Measurements from ENCODE around the gene PLAAT4. TPM values are rescaled to one million over a fixed set of nuclear protein-coding genes. Genes with fewer than 3 reads are reported as not detected.
"Not testable (repeated sequence)": the region's sequence is repeated elsewhere in the genome, so short reads cannot be mapped to it uniquely, and the experiment has no call there.

PLAAT4 gene
- total and polyA plus RNA-seq, 5 experiments from 2014 or later, result 97.8 to 532 (median 460) TPM

DNA sequence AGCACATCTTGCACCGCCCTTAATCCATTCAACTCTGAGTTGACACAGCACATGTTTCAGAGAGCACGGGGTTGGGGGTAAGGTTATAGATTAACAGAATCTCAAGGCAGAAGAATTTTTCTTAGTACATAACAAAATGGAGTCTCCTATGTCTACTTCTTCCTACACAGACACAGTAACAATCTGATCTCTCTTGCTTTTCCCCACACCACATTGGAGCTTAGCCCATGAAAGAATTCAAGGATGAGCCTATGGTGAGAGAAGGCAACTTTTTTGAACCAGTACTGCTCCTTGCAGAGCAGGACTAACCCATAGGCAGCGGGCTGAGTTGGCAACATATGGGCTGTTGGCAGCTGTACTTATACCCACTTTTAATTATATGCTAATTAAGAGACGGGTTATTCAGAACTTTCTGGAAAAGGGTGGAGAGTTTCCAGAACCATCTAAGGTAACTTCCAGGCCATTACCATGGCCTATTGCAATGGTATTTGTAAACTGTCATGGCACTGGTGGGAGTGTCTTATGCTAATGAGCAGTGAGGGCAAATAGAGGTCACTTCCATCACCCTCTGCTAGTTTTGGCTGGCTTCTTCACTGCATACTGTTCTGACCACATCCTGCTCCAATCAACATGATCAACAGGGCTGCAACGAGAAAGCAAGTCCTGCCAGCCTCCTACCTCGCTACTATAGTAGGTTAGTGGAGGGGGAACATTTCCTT, 5.4 kb upstream of the PLAAT4 start:
- POLR2A ChIA-PET, result interaction anchor here (1.2 to 9.9 kb wide), 4 partner anchors 10 to 150 kb away, joined by 3 to 226 read pairs (median 4); partner anchors contain the start of genes ATL3 and RTN3
- not testable (repeated sequence) for H3K36me3 Mint-ChIP-seq, H3K27me3 Mint-ChIP-seq, H3K9me3 Mint-ChIP-seq
- DNase-seq (peak in 9 of 10 donors; percentile 47 to 86 (median 72)), ATAC-seq (peak; percentile 94 to 98)
- Mint-ChIP-seq H3K4me1 (peaks cover 34 to 77% (median 74%) of the 10 kb centered on the region in 4 donors), H3K4me3 (peak overlapping the region; percentile 54 to 82 (median 78)), H3K27ac (peak overlapping the region; percentile 83 to 95 (median 92))

DNA sequence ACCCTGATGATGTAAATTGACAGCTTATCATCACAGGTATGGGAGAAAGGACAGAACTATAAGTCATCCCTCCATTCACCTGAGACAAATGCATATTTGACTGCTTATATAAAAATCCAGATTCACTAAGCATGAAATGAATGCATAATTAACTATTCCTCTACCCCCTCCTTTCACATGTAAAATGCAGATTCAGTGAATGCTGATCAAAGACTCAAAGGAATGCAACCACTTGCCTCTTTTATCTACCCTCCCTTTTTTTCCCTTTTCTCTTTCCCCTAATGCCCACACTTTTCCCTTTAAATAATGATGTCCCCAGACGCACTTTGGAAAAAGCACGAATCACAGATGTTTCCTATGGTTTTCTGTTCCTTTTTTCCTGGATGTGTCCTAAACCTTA, 4.5 kb upstream of the PLAAT4 start:
- ATAC-seq (peak in 1 of 2 donors; percentile 18), DNase-seq (no peak)
- H3K27ac Mint-ChIP-seq, result peak overlapping the region; percentile 83 to 95 (median 92)
- peaks cover 35 to 85% (median 80%) of the 10 kb centered on the region in 4 donors for H3K4me1 Mint-ChIP-seq
- no peaks in the 10 kb centered on the region for H3K9me3 Mint-ChIP-seq
- POLR2A ChIA-PET, result interaction anchor here (0.6 to 9.9 kb wide), 8 partner anchors 9 to 149 kb away, joined by 3 to 226 read pairs (median 4); partner anchors contain the start of genes ATL3 and RTN3
- H3K36me3 Mint-ChIP-seq, result no peaks in the 10 kb centered on the region
- peak overlapping the region; percentile 2 to 82 (median 68) for H3K4me3 Mint-ChIP-seq
- no peaks in the 10 kb centered on the region for H3K27me3 Mint-ChIP-seq

DNA sequence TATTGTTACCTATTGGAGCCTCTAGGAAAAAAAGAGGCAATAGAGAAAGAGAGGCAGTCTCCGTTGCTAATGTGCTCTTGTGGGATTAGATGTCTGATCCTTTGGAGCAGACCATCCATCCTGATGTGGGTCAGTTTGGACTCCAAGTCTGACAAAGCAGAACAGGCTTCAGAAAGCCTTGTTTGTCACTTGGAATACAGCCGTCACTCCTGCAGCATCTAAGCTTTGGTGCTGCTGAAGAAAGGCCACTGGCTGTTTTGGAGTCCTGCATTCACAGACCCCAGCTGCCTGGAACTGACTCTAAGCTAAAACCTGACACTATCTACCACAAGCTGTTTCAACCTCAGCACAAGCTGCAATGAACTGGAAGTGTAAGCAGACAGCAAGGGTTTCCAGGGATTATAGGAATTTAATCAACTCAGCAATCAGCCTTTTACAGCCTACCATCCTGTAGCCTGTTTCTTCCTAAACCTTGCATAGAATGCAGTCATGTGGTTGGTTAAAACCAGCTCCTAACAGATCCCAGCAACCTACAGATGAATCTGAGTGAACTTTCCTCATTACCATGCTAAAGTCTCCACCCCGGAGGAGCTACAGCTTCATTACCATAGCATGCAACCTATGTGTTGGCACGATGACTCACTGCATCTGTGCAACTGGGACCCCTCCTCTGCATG, 3.7 kb upstream of the PLAAT4 start:
- ATAC-seq, result no peak
- Mint-ChIP-seq H3K4me1 (peaks cover 41 to 87% (median 82%) of the 10 kb centered on the region in 4 donors), H3K27ac (peak overlapping the region; percentile 61 to 95 (median 88)), H3K27me3 (no peaks in the 10 kb centered on the region), H3K36me3 (peaks cover 0 to 2% (median 0%) of the 10 kb centered on the region in 3 donors), H3K9me3 (no peaks in the 10 kb centered on the region), H3K4me3 (peak overlapping the region in 7 of 10 donors; percentile 28 to 95 (median 45))
- POLR2A ChIA-PET, result interaction anchor here (1.5 to 9.9 kb wide), 4 partner anchors 12 to 28 kb away, joined by 3 to 226 read pairs (median 6); no protein-coding TSS in a partner anchor
- DNase-seq, result no peak

DNA sequence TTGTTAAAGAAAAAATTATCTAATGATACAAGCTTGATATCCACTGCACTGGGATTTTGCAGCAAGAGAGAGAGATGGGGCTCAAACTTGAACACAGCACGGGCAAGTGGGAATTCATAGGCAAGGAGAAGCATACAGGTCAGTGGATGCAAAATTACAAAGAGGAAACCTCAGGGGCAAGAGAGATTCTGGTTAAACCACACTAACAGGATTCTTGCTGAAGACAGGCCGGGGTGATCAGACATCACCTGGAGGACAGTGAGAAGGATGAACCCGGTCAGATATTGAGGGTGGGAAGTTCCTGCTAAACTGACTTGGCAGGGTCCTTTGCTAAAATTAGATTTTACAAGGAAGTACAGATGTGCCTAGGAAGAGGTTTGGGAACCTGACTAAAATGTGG, 2.5 kb upstream of the PLAAT4 start:
- Mint-ChIP-seq H3K27me3 (no peaks in the 10 kb centered on the region), H3K4me1 (peaks cover 48 to 93% (median 88%) of the 10 kb centered on the region in 4 donors), H3K27ac (peak overlapping the region; percentile 73 to 94 (median 88)), H3K9me3 (no peaks in the 10 kb centered on the region), H3K4me3 (peak overlapping the region in 8 of 10 donors; percentile 2 to 95 (median 45)), H3K36me3 (peaks cover 0 to 4% (median 0%) of the 10 kb centered on the region in 3 donors)
- ATAC-seq, result no peak
- POLR2A ChIA-PET, result interaction anchor here (9.9 kb wide), 1 partner anchor 18 kb away, joined by 226 read pairs; no protein-coding TSS in a partner anchor
- DNase-seq, result no peak

DNA sequence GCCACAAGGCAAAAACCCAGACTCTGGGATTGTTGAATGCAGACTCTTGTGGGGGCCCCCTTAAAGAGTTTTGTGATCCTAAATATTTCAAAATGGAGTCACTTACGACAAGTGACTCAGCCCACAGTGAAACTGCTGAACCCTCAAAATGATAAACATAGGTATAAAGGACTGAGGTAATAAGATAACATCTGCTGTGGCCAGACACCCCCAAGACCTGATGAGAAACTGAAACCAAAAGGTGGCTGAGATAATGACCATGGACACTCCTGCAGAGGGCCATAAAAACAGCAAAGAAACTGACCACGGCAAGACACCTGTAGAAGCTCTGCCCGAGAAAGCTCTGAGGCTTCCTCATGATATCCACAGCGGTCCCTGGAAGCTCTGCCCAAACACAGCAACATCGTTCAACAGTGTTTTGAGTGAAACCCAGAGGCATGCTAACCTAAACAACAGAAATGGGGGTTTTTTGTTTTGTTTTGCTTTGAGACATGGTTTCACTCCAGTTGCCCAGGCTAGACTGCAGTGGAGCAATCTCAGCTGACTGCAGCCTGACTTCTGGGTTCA, 1.6 kb upstream of the PLAAT4 start:
- Mint-ChIP-seq H3K4me3 (peak overlapping the region; percentile 57 to 97 (median 94)), H3K27me3 (no peaks in the 10 kb centered on the region), H3K9me3 (no peaks in the 10 kb centered on the region), H3K4me1 (peaks cover 46 to 93% (median 87%) of the 10 kb centered on the region in 4 donors), H3K27ac (peak overlapping the region; percentile 91 to 99 (median 98)), H3K36me3 (peaks cover 0 to 12% (median 0%) of the 10 kb centered on the region in 3 donors)
- POLR2A ChIA-PET, result interaction anchor here (2.1 to 9.9 kb wide), 3 partner anchors 17 to 44 kb away, joined by 5 to 226 read pairs (median 32); partner anchors contain the start of gene PLAAT5
- DNase-seq (peak in 1 of 10 donors; percentile 22), ATAC-seq (peak in 1 of 2 donors; percentile 10)

DNA sequence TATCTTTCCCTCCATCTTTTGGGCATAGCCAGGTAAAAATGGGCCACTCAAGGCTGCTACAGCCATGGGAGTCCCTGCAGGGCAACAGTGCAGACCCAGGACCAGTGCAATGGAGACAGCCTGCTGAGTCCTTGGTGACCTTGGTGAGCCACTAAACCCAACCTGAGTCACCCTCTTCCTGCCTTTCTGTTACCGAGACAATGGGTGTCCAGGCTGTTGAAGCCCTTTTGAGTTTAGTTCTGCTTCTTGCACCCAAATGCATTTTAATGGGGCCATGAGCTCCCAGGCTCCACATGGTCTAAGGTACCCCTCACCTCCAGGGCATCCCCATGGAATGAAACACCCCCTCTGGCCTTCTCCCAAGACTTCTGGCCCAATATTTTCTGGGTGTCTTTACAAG, 874 bp upstream of the PLAAT4 start:
- Mint-ChIP-seq H3K36me3 (peaks cover 0 to 19% (median 0%) of the 10 kb centered on the region in 3 donors), H3K4me3 (peak overlapping the region; percentile 89 to 99 (median 94)), H3K9me3 (no peaks in the 10 kb centered on the region), H3K27ac (peak overlapping the region; percentile 91 to 99 (median 98)), H3K27me3 (no peaks in the 10 kb centered on the region), H3K4me1 (peaks cover 45 to 95% (median 91%) of the 10 kb centered on the region in 4 donors)
- DNase-seq, result peak in 1 of 10 donors; percentile 44
- no peak for ATAC-seq
- POLR2A ChIA-PET, result interaction anchor here (1.3 to 9.9 kb wide), 6 partner anchors 11 to 44 kb away, joined by 3 to 226 read pairs (median 16); partner anchors contain the start of gene PLAAT5

DNA sequence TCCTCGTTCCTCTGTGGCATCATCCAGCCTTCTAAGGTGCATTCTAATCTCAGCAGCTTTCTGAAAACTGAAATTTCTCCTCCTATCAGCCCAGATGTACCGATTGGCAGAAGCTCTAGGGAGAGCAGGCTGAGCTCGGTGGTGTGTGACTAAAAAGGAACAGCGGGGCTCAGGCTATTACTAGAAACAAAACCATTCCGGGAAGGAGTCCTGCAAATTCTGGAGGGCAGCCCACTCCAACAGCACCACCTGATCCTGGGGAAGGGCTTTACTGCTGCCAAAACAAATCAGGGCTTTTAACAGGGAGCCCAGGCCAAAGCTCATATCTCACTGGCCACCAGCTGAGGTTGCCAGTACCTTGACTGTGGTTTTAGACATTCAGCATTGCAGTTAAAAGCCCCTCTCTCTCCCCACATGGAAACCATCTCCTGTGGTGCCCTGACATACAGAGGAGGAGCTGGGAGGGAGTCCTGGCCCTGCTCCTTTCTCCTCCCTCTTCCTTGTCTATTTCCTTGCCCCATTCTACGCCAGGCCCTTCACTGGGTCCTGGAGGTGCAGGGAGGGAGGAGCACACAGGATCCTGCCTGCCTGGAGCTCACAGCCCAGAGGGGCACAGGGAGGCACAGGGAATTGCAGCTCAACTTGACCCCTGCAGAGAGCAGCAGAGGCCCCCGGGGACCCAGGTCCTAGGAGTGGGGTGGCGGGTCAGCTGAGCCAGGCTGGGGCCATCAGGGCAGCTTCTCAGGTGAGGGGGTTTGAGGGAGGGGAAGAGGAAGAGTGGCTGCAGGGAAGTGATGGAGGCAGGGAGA, 889 bp downstream of the PLAAT4 start:
- POLR2A ChIA-PET, result interaction anchor here (0.6 to 9.9 kb wide), 14 partner anchors 8 to 657 kb away, joined by 3 to 226 read pairs (median 6); partner anchors contain the start of genes ATL3, PLAAT3, PLAAT5 and RTN3
- no peaks in the 10 kb centered on the region for H3K9me3 Mint-ChIP-seq
- DNase-seq (peak in 3 of 10 donors; percentile 25 to 63 (median 26)), ATAC-seq (peak; percentile 38 to 54)
- peaks cover 1 to 24% (median 3%) of the 10 kb centered on the region in 3 donors for H3K36me3 Mint-ChIP-seq
- no peaks in the 10 kb centered on the region for H3K27me3 Mint-ChIP-seq
- H3K27ac Mint-ChIP-seq, result peak overlapping the region; percentile 91 to 99 (median 98)
- H3K4me3 Mint-ChIP-seq, result peak overlapping the region; percentile 89 to 99 (median 94)
- peaks cover 39 to 94% (median 88%) of the 10 kb centered on the region in 4 donors for H3K4me1 Mint-ChIP-seq

DNA sequence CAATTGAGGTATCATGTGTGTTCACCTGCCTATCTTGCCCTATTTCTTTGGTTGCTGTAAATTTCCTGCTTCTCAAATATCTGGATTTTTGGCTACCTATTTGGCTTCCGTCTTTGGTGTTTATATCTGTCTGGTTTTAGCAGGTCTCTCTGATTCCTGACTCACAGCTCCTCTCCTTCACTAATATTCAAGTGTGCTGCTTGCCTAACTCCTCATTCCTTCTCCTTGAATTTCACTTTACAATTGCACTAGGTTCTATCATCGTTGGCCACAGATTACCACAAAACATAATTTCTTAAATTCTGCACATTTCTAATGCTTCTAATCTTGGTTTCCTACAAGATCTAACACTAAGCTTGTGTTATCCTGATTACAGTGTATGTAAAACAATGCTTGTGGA, 5.9 kb downstream of the PLAAT4 start:
- not testable (repeated sequence) for H3K27me3 Mint-ChIP-seq, DNase-seq, H3K9me3 Mint-ChIP-seq, ATAC-seq
- peaks cover 36 to 69% (median 68%) of the 10 kb centered on the region in 4 donors for H3K4me1 Mint-ChIP-seq
- H3K27ac Mint-ChIP-seq, result peak overlapping the region in 8 of 10 donors; percentile 4 to 86 (median 54)
- H3K4me3 Mint-ChIP-seq, result peak overlapping the region in 4 of 10 donors; percentile 2 to 18 (median 6)
- POLR2A ChIA-PET, result interaction anchor here (1.8 kb wide), 1 partner anchor 9 kb away, joined by 9 read pairs; no protein-coding TSS in a partner anchor
- H3K36me3 Mint-ChIP-seq, result peaks cover 5 to 72% (median 27%) of the 10 kb centered on the region in 3 donors

DNA sequence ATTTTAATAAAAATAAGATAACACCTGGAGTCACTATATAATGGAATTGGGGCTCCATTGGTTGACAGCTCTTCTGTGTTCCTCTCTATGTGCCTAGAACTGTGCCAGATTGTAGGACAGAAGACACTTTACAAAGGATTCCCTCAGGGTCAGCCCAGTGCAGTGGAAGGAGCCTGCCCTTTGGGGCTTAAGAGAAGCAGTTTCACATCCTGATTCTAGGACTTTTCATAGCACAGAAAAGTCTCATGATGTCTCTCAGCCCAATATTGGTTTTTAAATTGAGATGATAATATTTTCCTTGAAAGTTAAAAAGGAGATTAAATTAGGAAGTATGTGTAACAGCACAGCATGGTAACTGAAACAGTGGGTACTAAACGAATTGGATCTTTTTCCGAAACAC, 7.1 kb downstream of the PLAAT4 start:
- ATAC-seq, result no peak
- DNase-seq, result no peak
- Mint-ChIP-seq H3K27me3 (no peaks in the 10 kb centered on the region), H3K36me3 (peaks cover 5 to 70% (median 31%) of the 10 kb centered on the region in 3 donors), H3K4me1 (peaks cover 27 to 63% (median 60%) of the 10 kb centered on the region in 4 donors), H3K27ac (peak overlapping the region; percentile 49 to 85 (median 62)), H3K9me3 (no peaks in the 10 kb centered on the region), H3K4me3 (no peak overlapping the region)
- POLR2A ChIA-PET, result interaction anchor here (1.8 kb wide), 1 partner anchor 8 kb away, joined by 9 read pairs; no protein-coding TSS in a partner anchor

DNA sequence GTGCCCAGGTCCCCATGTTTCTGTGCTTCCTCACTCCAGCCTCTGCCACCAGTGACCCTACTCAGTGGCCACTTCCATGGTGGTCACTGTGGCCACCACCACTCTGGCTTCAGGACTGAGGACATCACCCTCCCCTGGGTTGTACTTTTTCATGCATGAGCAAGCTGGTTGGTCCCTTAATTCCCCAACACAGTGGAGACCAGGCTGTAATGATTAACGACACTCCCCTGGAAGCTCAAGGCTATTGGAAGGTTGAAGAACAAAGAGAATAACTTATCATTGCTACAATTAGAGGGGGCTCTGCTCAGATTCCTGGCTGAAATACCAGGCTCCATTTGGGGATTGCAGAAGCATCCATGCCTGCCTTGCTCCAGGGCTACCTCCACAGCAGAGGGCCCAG, 10.5 kb downstream of the PLAAT4 start:
- ATAC-seq (no peak), DNase-seq (no peak)
- Mint-ChIP-seq H3K36me3 (peaks cover 5 to 54% (median 31%) of the 10 kb centered on the region in 3 donors), H3K27me3 (no peaks in the 10 kb centered on the region), H3K4me3 (no peak overlapping the region), H3K4me1 (peaks cover 27 to 62% (median 54%) of the 10 kb centered on the region in 4 donors), H3K9me3 (no peaks in the 10 kb centered on the region), H3K27ac (peak overlapping the region; percentile 45 to 89 (median 74))
- POLR2A ChIA-PET, result interaction anchor here (0.6 to 2.5 kb wide), 3 partner anchors 10 to 30 kb away, joined by 3 to 26 read pairs (median 5); partner anchors contain the start of gene PLAAT4

DNA sequence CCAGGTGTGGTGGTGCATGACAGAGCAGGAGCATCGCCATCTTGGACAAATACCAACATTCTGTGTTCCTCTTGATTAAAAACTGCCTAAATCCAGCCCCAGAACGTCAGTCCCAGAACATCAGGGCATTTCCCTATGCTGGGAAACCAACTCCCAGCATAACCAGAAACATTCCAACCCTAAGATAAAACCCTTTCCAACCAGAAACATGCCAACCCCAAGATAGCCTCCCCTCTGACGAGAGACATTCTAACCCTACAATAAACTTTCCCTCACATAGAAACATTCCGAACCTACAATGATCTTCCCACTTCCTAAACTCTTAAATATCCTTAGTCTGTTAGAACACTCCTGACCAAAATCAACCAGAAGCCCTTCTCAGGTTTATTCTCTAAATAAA, 11.6 kb downstream of the PLAAT4 start:
- no peak for ATAC-seq
- POLR2A ChIA-PET, result no interaction called here
- H3K4me3 Mint-ChIP-seq, result no peak overlapping the region
- peaks cover 0 to 45% (median 27%) of the 10 kb centered on the region in 3 donors for H3K36me3 Mint-ChIP-seq
- no peak for DNase-seq
- no peaks in the 10 kb centered on the region for H3K9me3 Mint-ChIP-seq
- peak overlapping the region; percentile 6 to 87 (median 65) for H3K27ac Mint-ChIP-seq
- peaks cover 30 to 64% (median 55%) of the 10 kb centered on the region in 4 donors for H3K4me1 Mint-ChIP-seq
- H3K27me3 Mint-ChIP-seq, result no peaks in the 10 kb centered on the region

Data from naive thymus-derived CD8-positive, alpha-beta T cell (primary cell).